Adrenal gland (tissue), 12 donors: Measurements from ENCODE around the gene GPR62. TPM values are rescaled to one million over a fixed set of nuclear protein-coding genes. Genes with fewer than 3 reads are reported as not detected.

Source experiments
- DNase-seq, 7 donors: peaks; one replicate each; pipeline ENCODE4 v3.0.0-alpha.2; 2019 to 2020
- H3K27ac ChIP-seq, 5 donors: fragments of 200-600 bp; sonication (generic) in 4 of 5; 1 replicate in 3 of 5; 2 replicates in 2 of 5; pipeline versions ENCODE4 v1.5.1 to v1.8.0; 2016 to 2020; ENCODE audit warnings: mild to moderate bottlenecking in 1 of 5
- H3K27me3 ChIP-seq: fragments of 200-600 bp; 2 replicates; pipeline ENCODE4 v1.8.0; 2021
- H3K36me3 ChIP-seq, 2 donors: fragments of 200-600 bp; replicated peaks in 1 of 2; 1 replicate in 1 of 2; 2 replicates in 1 of 2; pipeline versions ENCODE4 v1.5.1 to v1.8.0; 2018 to 2022
- H3K4me1 ChIP-seq, 2 donors: fragments of 200-600 bp; replicated peaks in 1 of 2; 1 replicate in 1 of 2; 2 replicates in 1 of 2; pipeline versions ENCODE4 v1.5.1 to v1.8.0; 2018 to 2021
- H3K4me3 ChIP-seq, 4 donors: fragments of 200-600 bp; sonication (generic) in 3 of 4; one replicate each; pipeline ENCODE4 v1.5.1; 2016 to 2018
- H3K9me3 ChIP-seq, 3 donors: fragments of 200-600 bp; sonication (generic) in 1 of 3; replicated peaks in 1 of 3; 1 replicate in 2 of 3; 2 replicates in 1 of 3; pipeline versions ENCODE4 v1.5.1 to v1.8.0; 2016 to 2021
- POLR2A ChIP-seq, 2 donors: fragments of 450-650 bp; IDR thresholded peaks; one replicate each; pipeline ENCODE4 v1.6.1; 2017; ENCODE audit warnings: antibody characterized with exemption in 2 of 2, mild to moderate bottlenecking in 2 of 2, moderate library complexity in 1 of 2
- WGBS, 4 donors: extraction: QIAGEN DNeasy Blood & Tissue Kit in 2 of 4; methylation state at CpG; one replicate each; pipeline versions ENCODE4 v1.1.5 to v1.1.7; 2013 to 2017; 5-methylcytosine and 5-hydroxymethylcytosine counted together
- intact Hi-C, 2 donors: fragments of 100-400 bp; cut with DNase I; formaldehyde crosslinking; loops; one replicate each; pipeline versions ENCODE4 v1.14.1 to v1.15.0; 2022 to 2023
- polyA plus RNA-seq, 3 donors: library from polyadenylated mRNA; stranded (reverse); fragments of 200-250 nt in 2 of 3; fragments of 350-450 nt in 1 of 3; fragmentation: Illumina TruSeq in 1 of 3; extraction: RNeasy Lipid Tissue Mini Kit (QIAGEN cat#74804) in 1 of 3; gene quantifications; one replicate each; pipeline ENCODE4 v1.2.3, GENCODE V29; 2013 to 2014
- total RNA-seq, 9 donors: library from RNA; depleted of rRNA in 4 of 9; stranded (reverse); fragments of >200 nt in 4 of 9; fragments of 120-200 nt in 1 of 9; fragmentation: NEBNext Ultra II Directional in 1 of 9; extraction: Animal tissue kit (Norgen Biotek cat#: 25700) in 1 of 9; gene quantifications; one replicate each; pipeline versions ENCODE4 v1.1.0 to v1.2.4, GENCODE V29; 2013 to 2023
- TF ChIP-seq, protein P1 (sequence below), 6 experiments: fragments of 450-650 bp in 4 of 6; fragments of 200-600 bp in 2 of 6; sonication (generic) in 1 of 6; IDR thresholded peaks; 1 replicate in 5 of 6; 2 replicates in 1 of 6; pipeline versions ENCODE4 v1.5.1 to v1.8.0; 2016 to 2021; ENCODE audit warnings: antibody characterized with exemption in 6 of 6, mild to moderate bottlenecking in 2 of 6, moderate library complexity in 1 of 6
- donor health status: healthy with polysubstance abuse.
- donor health status: Bipolar disorder and iron deficiency.
- donor health status: DM: yes; HTN: yes; CAD: no.
- donor health status: DM: no; HTN: no; CAD: no.
- donor health status: DM: no; HTN: no; CAD: no.
- donor health status: DM: yes; HTN: yes; CAD: no.

Gene GPR62
- total and polyA plus RNA-seq, 12 donors, result 0.13 to 0.83 (median 0.35) TPM; not detected in 2

DNA sequence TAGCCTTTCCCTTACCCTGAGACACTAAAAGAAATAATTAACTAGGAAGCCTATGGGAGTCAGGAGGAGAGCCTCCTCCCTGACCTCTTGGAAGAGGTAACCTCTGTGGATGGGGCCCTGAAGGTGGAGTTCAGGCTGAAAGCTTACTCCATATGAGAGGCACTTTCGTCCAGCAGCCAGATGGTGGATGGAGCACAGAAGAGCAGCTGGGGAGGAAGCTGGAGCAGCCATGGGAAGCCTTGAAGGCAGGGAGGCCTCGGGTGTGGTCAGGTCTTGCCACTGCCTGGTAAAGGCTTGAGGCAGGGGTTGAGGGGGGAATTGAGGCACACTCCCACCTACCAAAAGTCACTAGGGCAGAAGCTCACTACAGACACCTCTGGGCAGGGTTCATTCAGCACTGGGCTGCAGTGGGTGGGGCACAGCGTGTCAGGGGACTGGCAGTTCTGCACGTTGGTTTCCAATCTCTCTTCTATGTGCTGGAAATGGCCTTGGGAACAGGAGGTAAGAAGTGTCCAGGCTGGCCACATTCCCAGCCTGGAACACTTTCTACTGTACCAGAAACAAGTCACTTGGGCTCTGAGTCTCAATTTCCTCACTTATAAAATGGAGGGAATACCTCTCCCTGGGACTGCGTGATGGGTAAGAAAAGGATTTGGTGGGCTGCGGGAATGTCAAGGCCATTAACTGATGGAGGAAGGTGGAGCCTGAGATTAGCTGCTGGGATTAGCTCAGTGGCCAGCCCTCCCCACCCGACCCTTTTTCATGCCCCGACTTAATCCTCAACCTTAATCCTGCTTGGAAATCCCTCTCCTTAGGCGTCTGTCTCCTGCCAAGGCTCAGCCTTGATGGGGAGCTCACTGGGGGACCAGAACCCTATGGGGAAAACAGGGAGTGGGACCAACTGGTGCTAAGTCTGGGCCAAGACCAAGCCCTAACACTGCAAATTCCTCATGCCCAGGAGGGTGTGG is 6.7 kb downstream of the GPR62 start:
- H3K27ac ChIP-seq, result no peak overlapping the region
- TF ChIP-seq, protein P1, sequence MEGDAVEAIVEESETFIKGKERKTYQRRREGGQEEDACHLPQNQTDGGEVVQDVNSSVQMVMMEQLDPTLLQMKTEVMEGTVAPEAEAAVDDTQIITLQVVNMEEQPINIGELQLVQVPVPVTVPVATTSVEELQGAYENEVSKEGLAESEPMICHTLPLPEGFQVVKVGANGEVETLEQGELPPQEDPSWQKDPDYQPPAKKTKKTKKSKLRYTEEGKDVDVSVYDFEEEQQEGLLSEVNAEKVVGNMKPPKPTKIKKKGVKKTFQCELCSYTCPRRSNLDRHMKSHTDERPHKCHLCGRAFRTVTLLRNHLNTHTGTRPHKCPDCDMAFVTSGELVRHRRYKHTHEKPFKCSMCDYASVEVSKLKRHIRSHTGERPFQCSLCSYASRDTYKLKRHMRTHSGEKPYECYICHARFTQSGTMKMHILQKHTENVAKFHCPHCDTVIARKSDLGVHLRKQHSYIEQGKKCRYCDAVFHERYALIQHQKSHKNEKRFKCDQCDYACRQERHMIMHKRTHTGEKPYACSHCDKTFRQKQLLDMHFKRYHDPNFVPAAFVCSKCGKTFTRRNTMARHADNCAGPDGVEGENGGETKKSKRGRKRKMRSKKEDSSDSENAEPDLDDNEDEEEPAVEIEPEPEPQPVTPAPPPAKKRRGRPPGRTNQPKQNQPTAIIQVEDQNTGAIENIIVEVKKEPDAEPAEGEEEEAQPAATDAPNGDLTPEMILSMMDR (IDR thresholded peaks at IDR 0.05), result no peak
- TF ChIP-seq POLR2A (IDR thresholded peaks at IDR 0.05), result no peak

DNA sequence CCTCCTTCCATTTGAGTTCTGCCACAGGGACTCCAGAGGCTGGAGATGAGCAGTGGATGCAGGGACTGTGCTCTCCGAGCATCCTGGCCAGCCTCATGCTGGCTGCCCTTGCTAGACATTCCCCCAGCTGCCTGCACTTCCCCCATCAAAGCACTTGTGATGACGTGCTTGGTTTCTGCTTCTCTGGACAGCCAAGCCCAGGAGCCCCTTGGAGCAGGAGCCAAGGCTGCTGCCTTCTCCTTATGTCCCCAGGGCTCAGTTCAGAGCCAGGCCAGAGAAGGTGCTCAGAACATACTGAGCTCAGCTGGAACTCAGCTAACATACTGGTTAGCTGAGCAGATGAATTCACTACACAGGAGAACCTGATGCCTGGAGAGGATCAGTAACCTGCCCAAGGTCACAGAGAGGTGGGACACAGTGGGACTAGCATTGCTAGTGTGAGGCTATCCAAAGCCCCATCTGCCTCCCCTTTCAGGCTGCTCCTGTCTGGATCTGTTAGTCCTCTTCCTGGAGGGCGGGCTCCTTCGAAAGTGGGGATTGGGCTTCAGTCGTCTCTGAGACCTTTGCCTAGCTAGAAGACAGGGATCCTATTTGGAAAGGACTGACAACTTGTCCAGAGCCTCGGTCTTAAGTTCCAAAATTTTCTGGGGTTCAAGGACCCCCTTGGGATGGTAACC is 7.8 kb downstream of the GPR62 start:
- WGBS, 4 donors, result 56 to 86% (median 83%) methylated on average over 2 to 6 of the region's 6 CpGs
- Histone ChIP-seq H3K27ac (no peak overlapping the region), H3K4me1 (peaks cover 10 to 14% of the 10 kb centered on the region in 2 donors), H3K36me3 (peaks cover 0 to 5% of the 10 kb centered on the region in 2 donors), H3K27me3 (no peaks in the 10 kb centered on the region), H3K9me3 (no peaks in the 10 kb centered on the region), H3K4me3 (no peak overlapping the region)
- no peak for TF ChIP-seq POLR2A (IDR thresholded peaks at IDR 0.05)
- TF ChIP-seq, protein P1 (IDR thresholded peaks at IDR 0.05), result no peak
- intact Hi-C loops, result no loop called here
- DNase-seq, result no peak

More for the DNA sequence above, 6.7 kb downstream of the GPR62 start:
- DNase-seq, result peak in 4 of 7 donors; percentile 64 to 76 (median 73)
- Histone ChIP-seq H3K4me3 (no peak overlapping the region), H3K4me1 (peaks cover 4 to 12% of the 10 kb centered on the region in 2 donors), H3K36me3 (peaks cover 0 to 8% of the 10 kb centered on the region in 2 donors), H3K9me3 (no peaks in the 10 kb centered on the region), H3K27me3 (no peaks in the 10 kb centered on the region)
- intact Hi-C loops, result no loop called here
- WGBS, 4 donors, result 54 to 64% (median 58%) methylated on average over 7 to 9 of the region's 9 CpGs

- no peak for TF ChIP-seq POLR2A (IDR thresholded peaks at IDR 0.05)
- TF ChIP-seq, protein P1 (IDR thresholded peaks at IDR 0.05), result no peak
- no peak for DNase-seq
- intact Hi-C loops, result no loop called here
- no peaks in the 10 kb centered on the region for H3K9me3 ChIP-seq
- no peak overlapping the region for H3K4me3 ChIP-seq
- WGBS, 4 donors, result 70 to 77% (median 75%) methylated on average over 9 to 12 of the region's 12 CpGs
- peaks cover 11 to 22% of the 10 kb centered on the region in 2 donors for H3K4me1 ChIP-seq
- H3K27me3 ChIP-seq, result no peaks in the 10 kb centered on the region
- H3K27ac ChIP-seq, result no peak overlapping the region
- peaks cover 0 to 5% of the 10 kb centered on the region in 2 donors for H3K36me3 ChIP-seq
These were observed 8.8 kb downstream of the GPR62 start for GRCh38 chr3:51963951-51964451.

DNA sequence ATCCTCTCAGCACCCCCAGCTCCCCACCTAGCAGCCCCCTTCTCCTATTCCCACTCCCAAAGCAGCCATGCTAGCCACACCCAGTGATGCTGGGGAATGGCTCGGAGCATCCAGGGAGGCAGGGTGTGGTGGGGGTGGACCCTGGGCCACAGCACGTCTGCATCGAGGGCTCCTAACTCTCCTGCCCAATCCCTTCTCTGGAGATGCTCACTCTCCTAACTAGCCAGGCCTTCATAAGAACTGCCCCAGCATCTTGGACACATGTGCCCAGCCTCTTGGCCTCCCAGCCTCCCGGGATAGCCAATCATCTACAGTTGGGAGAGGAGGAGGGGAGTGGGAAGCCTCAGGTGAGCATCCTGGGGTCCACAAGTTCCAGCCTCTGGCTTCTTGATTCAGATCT is 9.3 kb downstream of the GPR62 start:
- WGBS, 4 donors, result 79 to 91% (median 84%) methylated on average over 3 to 4 of the region's 4 CpGs
- H3K27me3 ChIP-seq, result no peaks in the 10 kb centered on the region
- TF ChIP-seq, protein P1 (IDR thresholded peaks at IDR 0.05), result no peak
- no peak for TF ChIP-seq POLR2A (IDR thresholded peaks at IDR 0.05)
- peaks cover 11 to 22% of the 10 kb centered on the region in 2 donors for H3K4me1 ChIP-seq
- no peaks in the 10 kb centered on the region for H3K9me3 ChIP-seq
- peaks cover 0 to 5% of the 10 kb centered on the region in 2 donors for H3K36me3 ChIP-seq
- H3K4me3 ChIP-seq, result no peak overlapping the region
- intact Hi-C loops, result no loop called here
- DNase-seq, result no peak
- no peak overlapping the region for H3K27ac ChIP-seq
